Right atrium auricular region (tissue), 2 donors: Measurements from ENCODE around the gene POT1. TPM values are rescaled to one million over a fixed set of nuclear protein-coding genes. Genes with fewer than 3 reads are reported as not detected.

Experiments used
- DNase-seq: peaks from one replicate; pipeline ENCODE4 v3.0.0-alpha.2; 2019; ENCODE audit warnings: low spot score
- H3K27ac ChIP-seq, 2 donors: fragments of 200-600 bp; sonication (generic); 1 replicate in 1 of 2; 2 replicates in 1 of 2; pipeline ENCODE4 v1.5.1; 2016 to 2019
- H3K27me3 ChIP-seq, 2 donors: fragments of 200-600 bp; sonication (generic); one replicate each; pipeline versions ENCODE4 v1.5.1 to v1.6.0; 2017 to 2019
- H3K36me3 ChIP-seq: fragments of 200-600 bp; sonication (generic); one replicate; pipeline ENCODE4 v1.5.1; 2016
- H3K4me1 ChIP-seq, 2 donors: fragments of 200-600 bp; sonication (generic); one replicate each; pipeline versions ENCODE4 v1.5.1 to v1.6.0; 2017 to 2019
- H3K4me3 ChIP-seq, 2 donors: fragments of 200-600 bp; sonication (generic); 1 replicate in 1 of 2; 2 replicates in 1 of 2; pipeline ENCODE4 v1.5.1; 2017 to 2019; ENCODE audit warnings: mild to moderate bottlenecking in 1 of 2, moderate library complexity in 1 of 2
- H3K9me3 ChIP-seq, 2 donors: fragments of 200-600 bp; sonication (generic); one replicate each; pipeline ENCODE4 v1.5.1; 2019
- CTCF ChIP-seq, 2 donors: fragments of 200-600 bp; sonication (generic); IDR thresholded peaks; one replicate each; pipeline ENCODE4 v1.5.1; 2019; ENCODE audit warnings: antibody characterized with exemption in 2 of 2
- total RNA-seq, 2 donors: library from RNA; depleted of rRNA; stranded (reverse); fragments of >200 nt; gene quantifications; one replicate each; pipeline ENCODE4 v1.1.0, GENCODE V29; 2016

The POT1 gene
- total RNA-seq, 2 donors from 2014 or later, result 10.7 to 15.5 TPM

- TF ChIP-seq CTCF (IDR thresholded peaks at IDR 0.05), result no peak
- Histone ChIP-seq H3K4me3 (no peak overlapping the region), H3K4me1 (peaks cover 0 to 4% of the 10 kb centered on the region in 2 donors), H3K9me3 (no peaks in the 10 kb centered on the region), H3K27ac (no peak overlapping the region), H3K36me3 (peaks cover 10% of the 10 kb centered on the region), H3K27me3 (no peaks in the 10 kb centered on the region)
- no peak for DNase-seq
Measured at GRCh38 chr7:124912972-124913371, 16.7 kb downstream of the POT1 start.

GRCh38 chr7:124909808-124910207 is 19.8 kb downstream of the POT1 start:
- Histone ChIP-seq H3K36me3 (peaks cover 2% of the 10 kb centered on the region), H3K9me3 (no peaks in the 10 kb centered on the region), H3K4me1 (no peaks in the 10 kb centered on the region), H3K27me3 (no peaks in the 10 kb centered on the region), H3K27ac (no peak overlapping the region), H3K4me3 (no peak overlapping the region)
- no peak for TF ChIP-seq CTCF (IDR thresholded peaks at IDR 0.05)
- no peak for DNase-seq

- Histone ChIP-seq H3K27ac (no peak overlapping the region), H3K36me3 (no peaks in the 10 kb centered on the region), H3K4me1 (no peaks in the 10 kb centered on the region), H3K27me3 (no peaks in the 10 kb centered on the region), H3K9me3 (no peaks in the 10 kb centered on the region), H3K4me3 (no peak overlapping the region)
- DNase-seq, result no peak
- no peak for TF ChIP-seq CTCF (IDR thresholded peaks at IDR 0.05)
Measured at GRCh38 chr7:124908259-124908658, 21.4 kb downstream of the POT1 start.

- Histone ChIP-seq H3K4me1 (no peaks in the 10 kb centered on the region), H3K9me3 (no peaks in the 10 kb centered on the region), H3K27ac (no peak overlapping the region), H3K27me3 (no peaks in the 10 kb centered on the region), H3K4me3 (no peak overlapping the region), H3K36me3 (no peaks in the 10 kb centered on the region)
- DNase-seq, result no peak
- TF ChIP-seq CTCF (IDR thresholded peaks at IDR 0.05), result no peak
Measured at GRCh38 chr7:124907490-124907889, 22.1 kb downstream of the POT1 start.

GRCh38 chr7:124898531-124898930 is 31.1 kb downstream of the POT1 start:
- Histone ChIP-seq H3K27ac (no peak overlapping the region), H3K9me3 (no peaks in the 10 kb centered on the region), H3K4me1 (no peaks in the 10 kb centered on the region), H3K36me3 (peaks cover 7% of the 10 kb centered on the region), H3K4me3 (no peak overlapping the region), H3K27me3 (no peaks in the 10 kb centered on the region)
- no peak for DNase-seq
- TF ChIP-seq CTCF (IDR thresholded peaks at IDR 0.05), result no peak

GRCh38 chr7:124896001-124896400 is 33.6 kb downstream of the POT1 start:
- DNase-seq, result no peak
- no peaks in the 10 kb centered on the region for H3K9me3 ChIP-seq
- H3K36me3 ChIP-seq, result peaks cover 16% of the 10 kb centered on the region

More at GRCh38 chr7:124896001-124896400, 33.6 kb downstream of the POT1 start:
- H3K4me3 ChIP-seq, result no peak overlapping the region
- no peaks in the 10 kb centered on the region for H3K4me1 ChIP-seq
- TF ChIP-seq CTCF (IDR thresholded peaks at IDR 0.05), result no peak
- no peaks in the 10 kb centered on the region for H3K27me3 ChIP-seq
- H3K27ac ChIP-seq, result no peak overlapping the region
